ENCODE results near the gene UGT1A8.

GRCh38 chr2:233651430-233651829, 34.0 kb downstream of the UGT1A8 start:
- TF ChIP-seq CEBPB (IDR thresholded peaks at IDR 0.05): no peak
- no peak for TF ChIP-seq CTCF (IDR thresholded peaks at IDR 0.05)
- no peak for TF ChIP-seq JUN (IDR thresholded peaks at IDR 0.05)
- TF ChIP-seq GATA3 (IDR thresholded peaks at IDR 0.05; ENCODE audit: borderline replicate concordance): no peak
- TF ChIP-seq TP53 (CRISPR knock-in tag; IDR thresholded peaks at IDR 0.05): no peak
- TF ChIP-seq RAD21 (conservative IDR thresholded peaks at IDR 0.05 in 1 of 2, IDR thresholded peaks at IDR 0.05 in 1 of 2): no peak
- TF ChIP-seq, protein P1, sequence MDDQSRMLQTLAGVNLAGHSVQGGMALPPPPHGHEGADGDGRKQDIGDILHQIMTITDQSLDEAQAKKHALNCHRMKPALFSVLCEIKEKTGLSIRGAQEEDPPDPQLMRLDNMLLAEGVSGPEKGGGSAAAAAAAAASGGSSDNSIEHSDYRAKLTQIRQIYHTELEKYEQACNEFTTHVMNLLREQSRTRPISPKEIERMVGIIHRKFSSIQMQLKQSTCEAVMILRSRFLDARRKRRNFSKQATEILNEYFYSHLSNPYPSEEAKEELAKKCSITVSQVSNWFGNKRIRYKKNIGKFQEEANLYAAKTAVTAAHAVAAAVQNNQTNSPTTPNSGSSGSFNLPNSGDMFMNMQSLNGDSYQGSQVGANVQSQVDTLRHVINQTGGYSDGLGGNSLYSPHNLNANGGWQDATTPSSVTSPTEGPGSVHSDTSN (IDR thresholded peaks at IDR 0.05): no peak
- no peak for TF ChIP-seq POLR2A (IDR thresholded peaks at IDR 0.05; ENCODE audit: low read length)
- TF ChIP-seq RARB (CRISPR knock-in tag; IDR thresholded peaks at IDR 0.05): no peak
- TF ChIP-seq MYC (IDR thresholded peaks at IDR 0.05; ENCODE audit: borderline replicate concordance, low read length): no peak
- TF ChIP-seq EP300 (IDR thresholded peaks at IDR 0.05): no peak

All from A549 (cell line).